Measurements from ENCODE around the gene SGSM2. TPM values are rescaled to one million over a fixed set of nuclear protein-coding genes. Genes with fewer than 3 reads are reported as not detected.

SGSM2 gene
- total and polyA plus RNA-seq, 4 donors, result 5.5 to 17.5 (median 12.4) TPM

DNA sequence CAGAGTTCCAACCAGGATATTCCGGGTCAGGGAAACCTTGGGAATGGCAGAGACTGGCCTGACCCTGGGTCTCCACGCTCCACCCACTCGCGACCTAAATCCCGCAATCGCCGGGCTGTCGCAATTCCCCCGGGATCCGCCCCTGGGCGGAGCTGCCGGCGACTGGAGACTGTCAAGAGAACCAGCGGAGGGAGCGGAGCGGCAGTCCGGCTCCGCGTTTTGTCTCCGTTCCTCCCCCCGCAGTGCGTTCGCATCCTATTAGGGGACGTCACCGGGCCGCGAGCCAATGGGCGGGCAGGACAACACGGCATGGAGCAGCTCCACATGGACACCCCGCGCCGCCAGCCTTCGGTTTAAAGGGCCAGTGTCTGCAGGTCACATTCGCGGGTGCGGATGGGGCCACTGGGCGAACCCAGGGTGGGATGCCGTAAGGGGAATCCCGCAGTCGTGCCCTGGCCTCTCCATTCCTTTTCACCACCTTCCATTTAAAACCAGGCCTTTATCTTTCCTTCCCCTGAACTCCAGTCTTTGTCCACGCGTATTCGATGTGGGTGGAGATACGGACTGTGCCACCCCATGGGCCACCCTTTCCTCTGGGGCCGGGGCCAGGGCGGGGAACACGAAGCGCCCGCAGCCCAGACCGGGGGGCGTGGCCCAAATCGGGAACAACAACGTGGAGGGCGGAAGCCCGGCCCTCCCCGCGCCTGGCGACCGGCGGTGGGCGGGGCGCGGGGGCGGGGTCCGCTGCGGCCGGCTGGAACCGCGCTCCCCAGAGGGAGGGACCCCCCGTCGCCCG lies 64.3 kb downstream of the SGSM2 start:
- WGBS, result under 1% methylated on average over 72 of the region's 72 CpGs
- H3K27me3 ChIP-seq (ENCODE audit: control insufficient read depth in 4 of 4, insufficient read depth in 4 of 4, low read length in 3 of 4), result no peaks in the 10 kb centered on the region
- H3K36me3 ChIP-seq (ENCODE audit: control insufficient read depth in 4 of 4, insufficient read depth in 3 of 4, low read depth in 1 of 4, low read length in 3 of 4), result no peaks in the 10 kb centered on the region
- DNase-seq (ENCODE audit: low spot score), result peak; percentile 99
- H3K9ac ChIP-seq (ENCODE audit: low read depth in 1 of 2, low read length in 2 of 2), result peak overlapping the region; percentile 60 to 82
- H3K27ac ChIP-seq (ENCODE audit: low read depth in 1 of 2, low read length in 2 of 2), result peak overlapping the region; percentile 100
- H3K4me3 ChIP-seq (ENCODE audit: low read depth in 1 of 3, low read length in 3 of 3), result peak overlapping the region; percentile 61 to 90 (median 74)
- no peaks in the 10 kb centered on the region for H3K9me3 ChIP-seq (ENCODE audit: control insufficient read depth in 4 of 4, low read length in 3 of 4)
- TF ChIP-seq EGR1 (IDR thresholded peaks at IDR 0.05; ENCODE audit: low read depth in 2 of 2) (peak; percentile 79 to 93), TAF1 (conservative IDR thresholded peaks at IDR 0.05) (no peak), SP1 (IDR thresholded peaks at IDR 0.05) (peak; percentile 89), HNF4A (conservative IDR thresholded peaks at IDR 0.05) (no peak), HNF4G (IDR thresholded peaks at IDR 0.05) (no peak), JUND (IDR thresholded peaks at IDR 0.05) (peak in 1 of 2 donors; percentile 49), YY1 (IDR thresholded peaks at IDR 0.05) (peak; percentile 74), NR2F2 (IDR thresholded peaks at IDR 0.05) (peak; percentile 86), FOXA1 (IDR thresholded peaks at IDR 0.05) (peak; percentile 37), GABPA (IDR thresholded peaks at IDR 0.05 in 1 of 2, conservative IDR thresholded peaks at IDR 0.05 in 1 of 2) (peak in 1 of 2 donors; percentile 48), RAD21 (IDR thresholded peaks at IDR 0.05) (no peak), FOXA2 (IDR thresholded peaks at IDR 0.05) (no peak), RXRA (IDR thresholded peaks at IDR 0.05) (peak; percentile 55 to 77)
- TF ChIP-seq, protein P1, sequence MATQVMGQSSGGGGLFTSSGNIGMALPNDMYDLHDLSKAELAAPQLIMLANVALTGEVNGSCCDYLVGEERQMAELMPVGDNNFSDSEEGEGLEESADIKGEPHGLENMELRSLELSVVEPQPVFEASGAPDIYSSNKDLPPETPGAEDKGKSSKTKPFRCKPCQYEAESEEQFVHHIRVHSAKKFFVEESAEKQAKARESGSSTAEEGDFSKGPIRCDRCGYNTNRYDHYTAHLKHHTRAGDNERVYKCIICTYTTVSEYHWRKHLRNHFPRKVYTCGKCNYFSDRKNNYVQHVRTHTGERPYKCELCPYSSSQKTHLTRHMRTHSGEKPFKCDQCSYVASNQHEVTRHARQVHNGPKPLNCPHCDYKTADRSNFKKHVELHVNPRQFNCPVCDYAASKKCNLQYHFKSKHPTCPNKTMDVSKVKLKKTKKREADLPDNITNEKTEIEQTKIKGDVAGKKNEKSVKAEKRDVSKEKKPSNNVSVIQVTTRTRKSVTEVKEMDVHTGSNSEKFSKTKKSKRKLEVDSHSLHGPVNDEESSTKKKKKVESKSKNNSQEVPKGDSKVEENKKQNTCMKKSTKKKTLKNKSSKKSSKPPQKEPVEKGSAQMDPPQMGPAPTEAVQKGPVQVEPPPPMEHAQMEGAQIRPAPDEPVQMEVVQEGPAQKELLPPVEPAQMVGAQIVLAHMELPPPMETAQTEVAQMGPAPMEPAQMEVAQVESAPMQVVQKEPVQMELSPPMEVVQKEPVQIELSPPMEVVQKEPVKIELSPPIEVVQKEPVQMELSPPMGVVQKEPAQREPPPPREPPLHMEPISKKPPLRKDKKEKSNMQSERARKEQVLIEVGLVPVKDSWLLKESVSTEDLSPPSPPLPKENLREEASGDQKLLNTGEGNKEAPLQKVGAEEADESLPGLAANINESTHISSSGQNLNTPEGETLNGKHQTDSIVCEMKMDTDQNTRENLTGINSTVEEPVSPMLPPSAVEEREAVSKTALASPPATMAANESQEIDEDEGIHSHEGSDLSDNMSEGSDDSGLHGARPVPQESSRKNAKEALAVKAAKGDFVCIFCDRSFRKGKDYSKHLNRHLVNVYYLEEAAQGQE (IDR thresholded peaks at IDR 0.05), result no peak
- TF ChIP-seq, protein P2, sequence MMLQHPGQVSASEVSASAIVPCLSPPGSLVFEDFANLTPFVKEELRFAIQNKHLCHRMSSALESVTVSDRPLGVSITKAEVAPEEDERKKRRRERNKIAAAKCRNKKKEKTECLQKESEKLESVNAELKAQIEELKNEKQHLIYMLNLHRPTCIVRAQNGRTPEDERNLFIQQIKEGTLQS (IDR thresholded peaks at IDR 0.05), result no peak
- TF ChIP-seq, protein P3, sequence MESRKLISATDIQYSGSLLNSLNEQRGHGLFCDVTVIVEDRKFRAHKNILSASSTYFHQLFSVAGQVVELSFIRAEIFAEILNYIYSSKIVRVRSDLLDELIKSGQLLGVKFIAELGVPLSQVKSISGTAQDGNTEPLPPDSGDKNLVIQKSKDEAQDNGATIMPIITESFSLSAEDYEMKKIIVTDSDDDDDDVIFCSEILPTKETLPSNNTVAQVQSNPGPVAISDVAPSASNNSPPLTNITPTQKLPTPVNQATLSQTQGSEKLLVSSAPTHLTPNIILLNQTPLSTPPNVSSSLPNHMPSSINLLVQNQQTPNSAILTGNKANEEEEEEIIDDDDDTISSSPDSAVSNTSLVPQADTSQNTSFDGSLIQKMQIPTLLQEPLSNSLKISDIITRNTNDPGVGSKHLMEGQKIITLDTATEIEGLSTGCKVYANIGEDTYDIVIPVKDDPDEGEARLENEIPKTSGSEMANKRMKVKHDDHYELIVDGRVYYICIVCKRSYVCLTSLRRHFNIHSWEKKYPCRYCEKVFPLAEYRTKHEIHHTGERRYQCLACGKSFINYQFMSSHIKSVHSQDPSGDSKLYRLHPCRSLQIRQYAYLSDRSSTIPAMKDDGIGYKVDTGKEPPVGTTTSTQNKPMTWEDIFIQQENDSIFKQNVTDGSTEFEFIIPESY (IDR thresholded peaks at IDR 0.05), result peak; percentile 66
- TF ChIP-seq, protein P4, sequence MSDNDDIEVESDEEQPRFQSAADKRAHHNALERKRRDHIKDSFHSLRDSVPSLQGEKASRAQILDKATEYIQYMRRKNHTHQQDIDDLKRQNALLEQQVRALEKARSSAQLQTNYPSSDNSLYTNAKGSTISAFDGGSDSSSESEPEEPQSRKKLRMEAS (IDR thresholded peaks at IDR 0.05), result peak; percentile 100
- TF ChIP-seq, protein P5, sequence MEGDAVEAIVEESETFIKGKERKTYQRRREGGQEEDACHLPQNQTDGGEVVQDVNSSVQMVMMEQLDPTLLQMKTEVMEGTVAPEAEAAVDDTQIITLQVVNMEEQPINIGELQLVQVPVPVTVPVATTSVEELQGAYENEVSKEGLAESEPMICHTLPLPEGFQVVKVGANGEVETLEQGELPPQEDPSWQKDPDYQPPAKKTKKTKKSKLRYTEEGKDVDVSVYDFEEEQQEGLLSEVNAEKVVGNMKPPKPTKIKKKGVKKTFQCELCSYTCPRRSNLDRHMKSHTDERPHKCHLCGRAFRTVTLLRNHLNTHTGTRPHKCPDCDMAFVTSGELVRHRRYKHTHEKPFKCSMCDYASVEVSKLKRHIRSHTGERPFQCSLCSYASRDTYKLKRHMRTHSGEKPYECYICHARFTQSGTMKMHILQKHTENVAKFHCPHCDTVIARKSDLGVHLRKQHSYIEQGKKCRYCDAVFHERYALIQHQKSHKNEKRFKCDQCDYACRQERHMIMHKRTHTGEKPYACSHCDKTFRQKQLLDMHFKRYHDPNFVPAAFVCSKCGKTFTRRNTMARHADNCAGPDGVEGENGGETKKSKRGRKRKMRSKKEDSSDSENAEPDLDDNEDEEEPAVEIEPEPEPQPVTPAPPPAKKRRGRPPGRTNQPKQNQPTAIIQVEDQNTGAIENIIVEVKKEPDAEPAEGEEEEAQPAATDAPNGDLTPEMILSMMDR (IDR thresholded peaks at IDR 0.05; ENCODE audit: low read depth, low read length, missing input control), result no peak
- peaks cover 15 to 40% (median 30%) of the 10 kb centered on the region in 4 donors for H3K4me1 ChIP-seq (ENCODE audit: control insufficient read depth in 4 of 4, insufficient read depth in 4 of 4, low read length in 3 of 4)

Measured in liver (tissue), 9 donors.